Colonic mucosa (tissue), 4 donors: ENCODE measurements around the gene SYTL5. TPM values are rescaled to one million over a fixed set of nuclear protein-coding genes. Genes with fewer than 3 reads are reported as not detected.

ENCODE experiments used
- DNase-seq: peaks from one replicate; pipeline ENCODE4 v3.0.0-alpha.2; 2020
- H3K27ac ChIP-seq: fragments of 200-600 bp; one replicate; pipeline ENCODE4 v1.8.0; 2021
- H3K27me3 ChIP-seq: fragments of 200-600 bp; one replicate; pipeline ENCODE4 v1.8.0; 2021
- H3K36me3 ChIP-seq: fragments of 200-600 bp; one replicate; pipeline ENCODE4 v1.8.0; 2021
- H3K4me1 ChIP-seq: fragments of 200-600 bp; one replicate; pipeline ENCODE4 v1.8.0; 2021; ENCODE audit warnings: mild to moderate bottlenecking
- H3K4me3 ChIP-seq: fragments of 200-600 bp; one replicate; pipeline ENCODE4 v1.8.0; 2021
- H3K9ac ChIP-seq, 2 donors: one replicate each; pipeline ENCODE4 v1.7.0; 2013; ENCODE audit warnings: control low read depth in 2 of 2, low read depth in 2 of 2, low read length in 2 of 2
- H3K9me3 ChIP-seq: fragments of 200-600 bp; one replicate; pipeline ENCODE4 v1.8.0; 2021
- intact Hi-C: fragments of 100-400 bp; cut with DNase I; formaldehyde crosslinking; loops from one replicate; pipeline ENCODE4 v1.14.1; 2022
- total RNA-seq, 2 donors: library from RNA; stranded (reverse); fragmentation: NEBNext Ultra II Directional in 1 of 2; extraction: Animal tissue kit (Norgen Biotek cat#: 25700) in 1 of 2; gene quantifications; one replicate each; pipeline ENCODE4 v1.2.1, GENCODE V29; 2021
- TF ChIP-seq, protein P1 (sequence below): fragments of 200-600 bp; IDR thresholded peaks from one replicate; pipeline ENCODE4 v1.8.0; 2022; ENCODE audit warnings: antibody characterized with exemption, mild to moderate bottlenecking
- donor health status: healthy.
- donor health status: DM: no; HTN: no; CAD: no.
- donor health status: DM: no; HTN: no; CAD: no.

SYTL5 gene
- total RNA-seq, 2 donors from 2014 or later: 5.4 to 7.1 TPM

GRCh38 chrX:38108364-38108763, 102.0 kb downstream of the SYTL5 start:
- H3K27ac ChIP-seq: no peak overlapping the region
- no peak for DNase-seq
- no peaks in the 10 kb centered on the region for H3K9me3 ChIP-seq
- intact Hi-C loops: no loop called here
- H3K4me3 ChIP-seq: no peak overlapping the region
- H3K9ac ChIP-seq: no peak overlapping the region
- TF ChIP-seq, protein P1, sequence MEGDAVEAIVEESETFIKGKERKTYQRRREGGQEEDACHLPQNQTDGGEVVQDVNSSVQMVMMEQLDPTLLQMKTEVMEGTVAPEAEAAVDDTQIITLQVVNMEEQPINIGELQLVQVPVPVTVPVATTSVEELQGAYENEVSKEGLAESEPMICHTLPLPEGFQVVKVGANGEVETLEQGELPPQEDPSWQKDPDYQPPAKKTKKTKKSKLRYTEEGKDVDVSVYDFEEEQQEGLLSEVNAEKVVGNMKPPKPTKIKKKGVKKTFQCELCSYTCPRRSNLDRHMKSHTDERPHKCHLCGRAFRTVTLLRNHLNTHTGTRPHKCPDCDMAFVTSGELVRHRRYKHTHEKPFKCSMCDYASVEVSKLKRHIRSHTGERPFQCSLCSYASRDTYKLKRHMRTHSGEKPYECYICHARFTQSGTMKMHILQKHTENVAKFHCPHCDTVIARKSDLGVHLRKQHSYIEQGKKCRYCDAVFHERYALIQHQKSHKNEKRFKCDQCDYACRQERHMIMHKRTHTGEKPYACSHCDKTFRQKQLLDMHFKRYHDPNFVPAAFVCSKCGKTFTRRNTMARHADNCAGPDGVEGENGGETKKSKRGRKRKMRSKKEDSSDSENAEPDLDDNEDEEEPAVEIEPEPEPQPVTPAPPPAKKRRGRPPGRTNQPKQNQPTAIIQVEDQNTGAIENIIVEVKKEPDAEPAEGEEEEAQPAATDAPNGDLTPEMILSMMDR: no peak
- no peaks in the 10 kb centered on the region for H3K36me3 ChIP-seq
- no peaks in the 10 kb centered on the region for H3K4me1 ChIP-seq
- H3K27me3 ChIP-seq: no peaks in the 10 kb centered on the region

- Histone ChIP-seq H3K4me1 (no peaks in the 10 kb centered on the region), H3K9me3 (no peaks in the 10 kb centered on the region), H3K27ac (peak overlapping the region; percentile 1), H3K4me3 (no peak overlapping the region), H3K27me3 (no peaks in the 10 kb centered on the region), H3K9ac (no peak overlapping the region), H3K36me3 (no peaks in the 10 kb centered on the region)
- DNase-seq: peak; percentile 27
- TF ChIP-seq, protein P1: no peak
- intact Hi-C loops: no loop called here
These were observed 102.9 kb downstream of the SYTL5 start for GRCh38 chrX:38109042-38109898.

DNA sequence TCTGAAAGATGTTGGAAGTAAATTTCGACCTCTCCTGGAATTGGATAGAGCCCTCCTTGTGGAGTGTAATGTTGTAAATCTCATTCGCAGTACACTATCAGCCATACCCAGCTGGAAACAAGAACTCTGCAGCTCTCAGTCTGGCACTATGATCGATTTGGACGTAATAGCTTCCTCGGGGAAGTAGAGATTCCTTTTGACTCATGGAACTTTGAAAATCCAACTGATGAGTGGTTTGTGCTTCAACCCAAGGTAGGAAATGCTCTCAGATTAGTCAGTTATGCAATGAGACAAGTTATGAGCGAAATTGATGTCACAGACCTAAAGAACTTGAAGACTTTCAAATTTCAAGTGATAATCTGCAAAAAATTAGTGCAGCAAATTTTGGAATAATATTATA, 103.9 kb downstream of the SYTL5 start:
- no peaks in the 10 kb centered on the region for H3K27me3 ChIP-seq
- H3K4me1 ChIP-seq: no peaks in the 10 kb centered on the region
- H3K4me3 ChIP-seq: no peak overlapping the region
- peak overlapping the region; percentile 1 for H3K27ac ChIP-seq
- intact Hi-C loops: no loop called here
- H3K36me3 ChIP-seq: no peaks in the 10 kb centered on the region
- H3K9ac ChIP-seq: no peak overlapping the region
- no peaks in the 10 kb centered on the region for H3K9me3 ChIP-seq
- no peak for DNase-seq
- TF ChIP-seq, protein P1: no peak

DNA sequence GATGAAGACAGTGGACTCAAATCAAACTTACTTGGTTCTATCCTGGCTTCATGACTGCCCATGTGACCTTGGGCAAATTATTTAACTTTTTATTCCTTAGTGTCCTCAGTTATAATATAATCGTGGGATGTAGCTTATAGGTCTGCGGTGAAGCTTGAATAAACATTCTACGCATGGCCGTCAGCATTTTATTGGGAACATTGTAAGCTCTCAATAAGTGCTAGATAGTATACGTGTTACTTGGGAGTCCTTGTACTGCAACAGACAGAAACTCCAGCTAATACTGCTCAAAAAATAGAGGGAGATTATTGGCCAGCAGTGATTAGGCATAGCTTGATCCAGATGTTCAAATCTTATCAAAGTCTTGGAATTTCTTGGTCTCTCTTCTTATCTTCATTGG, 104.8 kb downstream of the SYTL5 start:
- TF ChIP-seq, protein P1: no peak
- no peak for DNase-seq
- H3K9me3 ChIP-seq: no peaks in the 10 kb centered on the region
- H3K36me3 ChIP-seq: no peaks in the 10 kb centered on the region
- H3K27ac ChIP-seq: no peak overlapping the region
- no peak overlapping the region for H3K9ac ChIP-seq
- H3K4me1 ChIP-seq: no peaks in the 10 kb centered on the region
- intact Hi-C loops: no loop called here
- H3K4me3 ChIP-seq: no peak overlapping the region
- H3K27me3 ChIP-seq: no peaks in the 10 kb centered on the region

DNA sequence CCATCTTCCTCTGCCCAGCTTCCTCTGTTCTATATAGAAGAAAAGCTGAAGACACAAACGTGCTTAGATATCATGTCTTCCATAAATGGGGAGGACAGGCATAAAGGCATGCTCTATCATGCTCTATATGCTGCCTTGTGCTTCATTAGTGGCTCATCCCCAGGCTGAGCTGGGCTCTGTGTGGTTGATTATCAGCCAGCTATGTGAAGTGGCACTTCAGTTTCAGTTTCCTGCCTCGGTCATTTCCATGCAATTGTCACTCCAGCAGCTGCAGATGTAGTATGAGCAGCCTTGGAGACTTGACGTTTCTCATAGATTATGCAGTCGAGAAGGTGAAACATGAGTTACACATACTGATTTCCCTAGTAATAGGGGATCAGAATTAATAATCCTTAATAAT, 106.2 kb downstream of the SYTL5 start:
- DNase-seq: no peak
- TF ChIP-seq, protein P1: no peak

More for the DNA sequence above, 106.2 kb downstream of the SYTL5 start:
- intact Hi-C loops: no loop called here
- H3K4me1 ChIP-seq: no peaks in the 10 kb centered on the region
- no peaks in the 10 kb centered on the region for H3K36me3 ChIP-seq
- H3K9ac ChIP-seq: no peak overlapping the region
- no peak overlapping the region for H3K4me3 ChIP-seq
- no peaks in the 10 kb centered on the region for H3K9me3 ChIP-seq
- H3K27me3 ChIP-seq: no peaks in the 10 kb centered on the region
- H3K27ac ChIP-seq: no peak overlapping the region
